COLO668 (cell line): Measurements from ENCODE around the gene DPAGT1.
"Not testable (repeated sequence)": the region's sequence is repeated elsewhere in the genome, so short reads cannot be mapped to it uniquely, and the experiment has no call there.

ENCODE experiments used
- DNase-seq: peaks from one replicate; lab custom pipeline; 2025; ENCODE audit not compliant: unreplicated experiment; lab: John Stamatoyannopoulos, UW

The DPAGT1 gene

DNA sequence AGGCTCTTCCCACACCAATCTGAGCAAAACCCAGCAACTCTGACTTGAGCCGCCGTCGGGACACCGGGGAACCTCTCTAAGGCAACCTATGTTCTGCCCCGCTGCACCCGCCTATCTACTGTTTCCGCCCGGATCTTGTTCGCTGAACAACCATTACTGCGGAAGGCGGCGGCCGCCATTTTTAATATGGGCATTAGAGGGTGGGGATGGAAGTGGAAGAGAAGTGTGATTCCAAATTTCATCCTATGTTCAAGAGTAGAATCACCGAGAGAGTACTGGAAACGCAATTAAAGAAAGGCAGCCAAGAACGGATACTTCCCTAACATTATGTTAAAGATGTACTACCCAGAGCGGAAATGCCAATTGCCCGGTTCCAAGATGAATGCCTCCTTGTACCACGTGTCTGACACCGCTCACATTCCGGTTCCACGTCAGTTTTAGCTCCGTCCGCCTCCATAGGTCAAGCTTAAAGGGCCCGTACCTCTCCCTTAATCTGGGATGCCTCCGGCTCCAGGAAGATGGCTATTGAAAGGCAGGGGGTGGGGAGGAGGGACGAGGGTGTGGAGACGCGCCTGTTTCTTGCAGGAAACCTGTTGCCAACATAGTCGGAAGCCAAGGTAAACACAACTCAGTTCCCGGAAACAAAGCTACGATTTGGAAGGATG lies at the start of gene DPAGT1:
Gene DPAGT1 (minus strand): TSS at position 95 of the 665 bp plus-strand sequence. CDS start 198 bp downstream, outside the sequence.
- peak; percentile 88 for DNase-seq

DNA sequence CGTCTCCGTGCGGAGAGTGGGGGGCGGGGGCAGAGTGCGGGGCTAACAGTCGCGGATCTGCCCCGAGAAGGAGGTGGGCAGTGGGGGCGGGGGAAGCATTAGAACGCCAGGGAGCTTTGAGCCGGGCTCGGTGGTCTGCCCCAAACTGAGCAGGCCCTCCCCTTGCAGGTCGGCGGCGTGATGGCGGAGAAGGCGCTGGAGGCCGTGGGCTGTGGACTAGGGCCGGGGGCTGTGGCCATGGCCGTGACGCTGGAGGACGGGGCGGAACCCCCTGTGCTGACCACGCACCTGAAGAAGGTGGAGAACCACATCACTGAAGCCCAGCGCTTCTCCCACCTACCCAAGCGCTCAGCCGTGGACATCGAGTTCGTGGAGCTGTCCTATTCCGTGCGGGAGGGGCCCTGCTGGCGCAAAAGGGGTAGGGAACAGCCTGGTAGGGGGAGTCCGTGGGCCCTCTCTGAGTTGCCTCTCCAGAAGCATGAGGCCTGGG lies 48.2 kb upstream of the DPAGT1 start:
- DNase-seq = no peak

- DNase-seq = peak; percentile 21
These were observed 47.5 kb upstream of the DPAGT1 start, which contains the start of gene ABCG4 for GRCh38 chr11:119149018-119149785. Gene ABCG4, plus strand, starts transcription at chr11:119149052. Its CDS starts 914 bp downstream, at chr11:119149966.

- no peak for DNase-seq
These were observed 47.0 kb upstream of the DPAGT1 start for GRCh38 chr11:119148720-119149017.

DNA sequence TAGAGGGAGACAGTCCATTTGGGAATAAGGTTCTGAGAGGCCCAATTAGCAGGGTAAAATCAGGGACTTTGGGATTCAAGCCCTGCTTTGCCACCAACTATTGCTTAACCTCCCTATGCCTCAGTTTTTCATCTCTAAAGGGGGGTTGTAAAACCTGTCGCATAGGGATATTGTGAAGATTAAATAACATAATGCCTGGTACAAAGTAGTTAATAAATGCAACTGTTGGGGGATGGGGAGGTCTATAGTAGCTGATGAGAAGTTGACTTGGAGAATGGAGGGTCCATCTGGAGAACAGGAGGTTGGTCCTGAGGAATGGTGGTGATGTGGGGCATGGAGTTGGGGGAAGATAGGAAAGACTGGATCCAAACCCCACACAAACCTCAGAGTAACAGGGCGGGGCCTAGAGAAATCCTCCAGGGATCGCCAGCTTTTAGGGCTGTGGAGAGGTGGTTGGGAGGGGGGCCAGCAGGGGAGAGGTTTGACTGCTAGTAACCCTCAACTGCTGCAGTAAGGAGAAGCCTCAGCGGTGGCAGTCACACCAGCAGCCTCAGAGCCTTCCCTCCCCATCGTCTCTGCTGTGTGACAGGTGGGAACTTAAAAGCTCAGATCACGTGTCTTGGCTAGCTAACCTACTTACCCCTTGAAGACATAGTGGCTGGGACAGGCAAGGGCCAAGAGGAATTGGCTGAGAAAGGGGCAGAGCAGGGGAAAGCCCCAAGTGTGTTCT lies 46.1 kb upstream of the DPAGT1 start:
- DNase-seq = no peak

GRCh38 chr11:119145551-119145950 lies 43.9 kb upstream of the DPAGT1 start:
- DNase-seq = no peak

DNA sequence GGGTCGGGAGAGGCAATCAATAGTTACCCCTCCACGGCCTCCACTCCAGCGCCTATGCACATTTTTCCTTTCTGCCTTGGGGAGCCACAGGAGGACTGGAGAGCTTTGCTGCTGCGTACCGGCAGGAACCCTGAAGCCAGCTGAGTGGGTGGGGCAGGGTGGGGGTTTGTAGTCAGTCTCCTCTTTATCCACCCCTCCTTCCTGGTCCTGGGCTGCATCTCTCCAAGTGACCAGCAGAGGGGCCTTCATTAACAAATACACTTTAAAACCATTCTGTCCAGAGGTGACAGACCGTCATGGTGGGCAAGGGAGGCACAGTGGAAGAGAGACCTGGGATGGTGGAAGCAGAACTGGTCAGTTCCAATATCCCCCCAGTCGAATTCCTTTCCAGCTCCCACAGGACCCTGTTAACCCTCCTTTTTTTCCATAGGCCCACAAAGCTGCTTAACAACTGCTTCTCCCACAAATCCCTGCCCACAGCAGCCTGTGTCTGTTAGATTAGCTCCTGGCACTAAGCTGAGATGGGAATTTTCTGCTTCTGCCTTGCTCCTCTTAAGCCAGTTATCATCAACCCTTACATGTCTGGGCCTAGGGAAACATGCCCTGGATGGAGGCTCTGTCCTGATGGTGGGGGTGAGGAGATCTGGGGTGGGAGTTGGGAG lies 43.3 kb upstream of the DPAGT1 start:
- peak; percentile 62 for DNase-seq

DNA sequence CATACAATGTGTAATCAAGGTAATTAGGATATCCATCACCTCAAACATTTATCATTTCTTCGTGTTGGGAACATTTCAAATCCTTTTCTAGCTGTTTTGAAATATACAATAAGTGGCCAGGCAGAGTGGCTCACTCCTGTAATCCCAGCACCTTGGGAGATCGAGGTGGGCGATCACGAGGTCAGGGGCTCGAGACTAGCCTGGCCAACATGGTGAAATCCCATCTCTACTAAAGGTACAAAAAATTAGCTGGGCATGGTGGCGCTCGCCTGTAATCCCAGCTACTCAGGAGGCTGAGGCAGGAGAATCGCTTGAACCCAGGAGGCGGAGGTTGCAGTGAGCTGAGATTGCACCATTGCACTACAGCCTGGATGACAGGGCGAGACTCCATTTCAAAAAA lies 37.6 kb upstream of the DPAGT1 start:
- not testable (repeated sequence) for DNase-seq

DNA sequence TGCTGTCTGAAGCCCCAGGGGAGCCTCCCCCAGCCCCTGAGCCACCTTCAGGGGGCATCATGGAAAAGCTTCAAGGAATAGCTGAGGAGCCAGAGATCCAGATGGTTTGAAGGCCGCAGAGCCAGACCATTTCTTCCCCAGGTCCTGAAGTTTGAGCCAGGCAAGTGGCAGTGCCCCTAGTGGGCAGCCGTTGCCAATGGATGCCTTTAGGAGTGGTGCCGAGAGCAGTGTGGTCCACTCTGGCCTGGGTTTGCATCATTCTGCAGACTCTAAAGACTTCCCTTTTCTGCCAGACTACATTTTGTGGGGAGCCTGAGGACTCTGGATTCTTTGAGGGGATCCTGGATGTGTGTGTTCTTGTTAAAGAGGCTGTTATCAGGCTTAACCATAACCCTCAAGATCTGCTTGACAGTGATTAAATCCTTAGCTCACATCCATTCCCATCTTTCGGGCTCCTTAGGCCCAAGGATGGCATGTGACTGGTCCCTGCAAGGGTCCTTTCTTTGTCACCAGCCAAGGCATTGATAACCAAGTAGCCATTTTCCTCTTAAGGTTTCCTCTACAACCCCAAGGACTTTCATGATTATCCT lies 32.8 kb upstream of the DPAGT1 start:
- no peak for DNase-seq

- DNase-seq = no peak
These were observed 29.0 kb upstream of the DPAGT1 start for GRCh38 chr11:119130662-119131061.

DNA sequence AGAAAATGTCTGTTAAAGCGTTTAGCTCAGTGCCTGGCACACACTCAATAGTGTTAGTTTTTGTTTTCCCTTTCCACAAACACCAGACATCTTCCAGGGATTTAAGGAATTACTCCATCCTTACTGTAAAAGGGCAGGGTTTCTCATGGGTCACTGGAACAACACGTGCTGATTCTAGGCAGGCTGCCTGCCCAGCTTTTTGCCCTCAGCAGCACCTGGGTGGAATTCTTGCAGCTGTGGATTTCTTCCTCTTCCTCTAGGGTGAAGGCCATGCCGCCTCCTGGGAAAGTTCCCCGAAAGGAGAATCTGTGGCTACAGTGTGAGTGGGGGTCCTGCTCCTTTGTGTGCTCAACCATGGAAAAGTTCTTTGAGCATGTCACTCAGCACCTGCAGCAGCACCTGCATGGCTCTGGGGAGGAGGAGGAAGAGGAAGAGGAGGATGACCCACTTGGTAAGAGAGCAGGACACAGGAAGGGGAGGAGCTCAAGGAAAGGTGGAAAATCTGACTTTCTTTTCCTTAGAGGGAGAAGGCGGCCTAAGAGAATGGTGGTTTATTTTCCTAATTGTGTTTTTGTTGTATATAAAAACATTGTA lies 25.1 kb upstream of the DPAGT1 start:
- no peak for DNase-seq

GRCh38 chr11:119125821-119126220 lies 24.2 kb upstream of the DPAGT1 start:
- DNase-seq = no peak

DNA sequence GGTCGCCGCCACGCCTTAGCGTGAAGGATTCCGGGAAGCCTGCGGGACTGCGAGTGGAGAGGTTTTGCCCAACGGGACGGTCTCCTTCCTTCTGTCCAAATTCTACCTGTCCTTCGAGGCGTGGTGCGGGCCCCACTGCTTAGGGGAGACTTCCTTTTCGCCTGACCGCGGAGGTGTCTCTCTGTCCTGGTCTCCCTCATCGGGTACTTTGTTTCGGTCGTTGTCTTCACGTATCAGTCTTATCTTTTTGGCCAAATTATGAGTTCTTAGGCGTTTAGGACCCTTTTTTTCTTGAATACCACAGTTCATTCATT lies 20.1 kb upstream of the DPAGT1 start:
- no peak for DNase-seq

DNA sequence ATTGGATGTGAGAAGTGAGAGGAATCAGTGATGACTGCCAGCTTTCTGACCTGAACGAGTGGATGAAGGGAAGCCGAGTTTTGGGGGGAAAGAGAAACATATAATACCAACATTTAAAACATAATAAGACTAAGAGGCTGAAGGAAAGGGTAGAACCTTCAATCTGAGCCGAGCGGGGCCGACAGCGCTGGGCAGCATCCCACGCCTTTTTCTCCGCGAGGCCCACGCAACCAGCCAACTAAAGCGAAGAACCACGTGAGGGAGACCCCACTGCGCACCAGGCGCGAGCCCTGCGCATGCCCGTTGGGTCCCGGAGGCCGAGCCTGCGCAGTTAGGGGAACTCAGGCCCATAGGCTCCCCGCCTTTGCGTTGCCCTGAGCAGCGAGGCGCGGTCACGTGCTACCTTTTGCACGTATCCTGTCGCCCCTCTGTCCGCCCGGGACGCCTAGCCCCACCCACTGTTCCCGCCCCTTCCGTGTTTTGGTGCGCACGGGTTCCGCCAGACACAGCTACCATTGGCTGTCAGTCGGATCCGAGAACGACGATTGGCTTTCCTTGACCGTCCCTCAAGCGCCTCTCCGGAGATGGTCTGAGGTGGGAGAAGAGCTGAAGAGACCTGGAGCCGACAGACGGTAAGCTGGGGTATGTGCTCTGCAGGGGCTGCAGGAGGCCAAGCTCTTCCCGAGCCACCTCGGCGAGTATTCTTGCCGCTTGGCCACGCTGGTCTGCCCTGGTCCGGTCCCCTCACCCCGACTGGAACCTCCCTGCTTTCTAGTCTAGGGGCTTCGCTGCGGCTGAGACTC lies 19.6 kb upstream of the DPAGT1 start, which contains the start of gene HINFP:
Gene HINFP (plus strand): TSS at position 573 of the 803 bp plus-strand sequence. CDS start 5,365 bp downstream, outside the sequence.
- DNase-seq = peak; percentile 99

GRCh38 chr11:119120639-119121007 lies 19.0 kb upstream of the DPAGT1 start:
- DNase-seq = peak; percentile 13

GRCh38 chr11:119118946-119119345 lies 17.3 kb upstream of the DPAGT1 start:
- no peak for DNase-seq

DNA sequence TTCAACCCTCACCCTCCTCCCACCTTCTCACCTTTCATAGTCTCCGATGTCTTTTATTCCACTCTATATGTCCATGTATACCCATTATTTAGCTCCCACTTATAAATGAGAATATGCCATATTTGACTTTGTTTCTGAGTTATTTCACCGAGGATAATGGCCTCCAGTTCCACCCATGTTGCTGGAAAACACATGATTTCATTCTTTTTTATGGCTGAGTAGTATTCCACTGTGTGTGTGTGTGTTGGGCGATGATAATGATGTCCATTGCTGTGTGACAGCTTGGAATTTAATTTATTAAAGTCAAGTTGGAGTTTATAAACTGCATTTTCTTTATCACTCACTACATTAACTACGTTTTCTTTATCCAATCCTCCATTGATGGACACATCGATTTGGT lies 16.6 kb upstream of the DPAGT1 start:
- no peak for DNase-seq

GRCh38 chr11:119117004-119117706 lies 15.5 kb upstream of the DPAGT1 start:
- no peak for DNase-seq

DNA sequence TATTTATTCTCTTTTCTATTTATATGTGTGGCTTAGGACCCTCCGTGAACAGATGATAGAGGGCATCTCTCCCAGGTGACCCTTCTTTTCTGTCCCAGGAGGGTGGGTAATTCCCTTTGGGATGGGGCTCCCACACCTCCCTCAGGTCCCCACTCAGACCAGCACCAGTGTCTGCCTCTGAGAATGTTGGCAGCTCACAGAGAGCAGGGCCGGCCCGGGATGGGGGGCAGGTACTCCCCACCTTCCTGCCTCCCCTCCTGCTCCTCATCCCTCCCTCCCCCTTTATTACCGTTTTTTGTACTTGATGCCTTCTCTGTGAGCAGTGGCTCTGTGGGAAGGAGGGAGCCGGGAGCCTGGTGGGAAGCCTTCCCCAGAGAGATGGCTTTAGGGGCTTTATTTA lies 14.9 kb upstream of the DPAGT1 start:
- no peak for DNase-seq
